PFSK-1 (cell line): ENCODE measurements around the gene PRKCI.

Experiments
- FOXP2 ChIP-seq: optimal IDR thresholded peaks from 2 replicates; pipeline ENCODE3; 2011; ENCODE audit warnings: borderline replicate concordance, control low read depth, inconsistent platforms; ENCODE audit not compliant: insufficient read depth; ENCODE audit errors: extremely low read length, extremely low read depth
- POLR2AphosphoS5 ChIP-seq: IDR thresholded peaks from 2 replicates; pipeline ENCODE4 v1.6.1; 2012; ENCODE audit warnings: low read depth, mild to moderate bottlenecking, control low read depth, low read length, moderate library complexity
- REST ChIP-seq, 2 experiments: IDR thresholded peaks; 2 replicates each; pipeline versions ENCODE4 v1.6.1 to v1.8.0; 2011 to 2012; ENCODE audit warnings: low read depth in 2 of 2, low read length in 2 of 2, control low read depth in 1 of 2, inconsistent platforms in 1 of 2, mild to moderate bottlenecking in 1 of 2, moderate library complexity in 1 of 2; ENCODE audit not compliant: insufficient read depth in 1 of 2
- SIN3A ChIP-seq: IDR thresholded peaks from 2 replicates; pipeline ENCODE4 v1.6.1; 2012; ENCODE audit warnings: mild to moderate bottlenecking, low read length, moderate library complexity, borderline replicate concordance; ENCODE audit not compliant: insufficient read depth
- TAF1 ChIP-seq: IDR thresholded peaks from 2 replicates; pipeline ENCODE4 v1.6.1; 2012; ENCODE audit warnings: low read length, control low read depth, borderline replicate concordance; ENCODE audit not compliant: insufficient read depth

PRKCI gene

GRCh38 chr3:170270282-170270881 is 48.2 kb downstream of the PRKCI start:
- no peak for TF ChIP-seq REST (IDR thresholded peaks at IDR 0.05; ENCODE audit: insufficient read depth in 1 of 2, low read depth in 2 of 2, low read length in 2 of 2)
- no peak for TF ChIP-seq TAF1
- no peak for TF ChIP-seq FOXP2
- no peak for TF ChIP-seq SIN3A
- TF ChIP-seq POLR2AphosphoS5, result no peak

- TF ChIP-seq SIN3A (no peak), REST (IDR thresholded peaks at IDR 0.05; ENCODE audit: insufficient read depth in 1 of 2, low read depth in 2 of 2, low read length in 2 of 2) (no peak), POLR2AphosphoS5 (no peak), FOXP2 (no peak)
These were observed 52.4 kb downstream of the PRKCI start for GRCh38 chr3:170274641-170275040.

GRCh38 chr3:170275832-170276231 is 53.6 kb downstream of the PRKCI start:
- TF ChIP-seq TAF1 (no peak), SIN3A (no peak), REST (IDR thresholded peaks at IDR 0.05; ENCODE audit: insufficient read depth in 1 of 2, low read depth in 2 of 2, low read length in 2 of 2) (no peak), POLR2AphosphoS5 (no peak), FOXP2 (no peak)

- TF ChIP-seq SIN3A (no peak), FOXP2 (no peak), TAF1 (no peak), POLR2AphosphoS5 (no peak), REST (IDR thresholded peaks at IDR 0.05; ENCODE audit: insufficient read depth in 1 of 2, low read depth in 2 of 2, low read length in 2 of 2) (no peak)
These were observed 55.8 kb downstream of the PRKCI start for GRCh38 chr3:170277833-170278580.

GRCh38 chr3:170278627-170279026 is 56.4 kb downstream of the PRKCI start:
- TF ChIP-seq FOXP2 (no peak), SIN3A (no peak), TAF1 (no peak), REST (IDR thresholded peaks at IDR 0.05; ENCODE audit: insufficient read depth in 1 of 2, low read depth in 2 of 2, low read length in 2 of 2) (no peak), POLR2AphosphoS5 (no peak)
